Brain microvascular endothelial cell (primary cell): ENCODE data around the gene SLC35B3.
"Not testable (repeated sequence)": the region's sequence is repeated elsewhere in the genome, so short reads cannot be mapped to it uniquely, and the experiment has no call there.

Experiments
- DNase-seq: peaks from one replicate; pipeline ENCODE4 v3.0.0-alpha.2; 2020
- H3K27ac ChIP-seq: fragments of 250-450 bp; sonication (Bioruptor Pico); 2 replicates; pipeline ENCODE4 v1.5.1; 2020; ENCODE audit warnings: mild to moderate bottlenecking, moderate library complexity
- H3K27me3 ChIP-seq: fragments of 250-450 bp; sonication (Bioruptor Pico); replicated peaks from 2 replicates; pipeline ENCODE4 v1.5.1; 2020; ENCODE audit warnings: mild to moderate bottlenecking
- H3K36me3 ChIP-seq: fragments of 250-450 bp; sonication (Bioruptor Pico); replicated peaks from 2 replicates; pipeline ENCODE4 v1.5.1; 2020; ENCODE audit warnings: mild to moderate bottlenecking
- H3K4me3 ChIP-seq: 2 replicates; pipeline ENCODE4 v1.5.1; 2011; ENCODE audit warnings: low read depth, mild to moderate bottlenecking, control low read depth, low read length, moderate library complexity
- CTCF ChIP-seq: IDR thresholded peaks from 2 replicates; pipeline ENCODE4 v1.5.1; 2011; ENCODE audit warnings: low read depth, mild to moderate bottlenecking, moderate library complexity, low read length, control low read depth, inconsistent platforms; ENCODE audit errors: missing control alignments
- in situ Hi-C: cut with HindIII; loops from 2 replicates; pipeline ENCODE4 v1.10.0; 2017; ENCODE audit warnings: low sequenced_read_pairs, low pct_ligation_motif_present

Gene SLC35B3

GRCh38 chr6:8468552-8469356 is 33.4 kb upstream of the SLC35B3 start:
- Histone ChIP-seq H3K36me3 (no peaks in the 10 kb centered on the region), H3K27ac (no peak overlapping the region), H3K4me3 (no peak overlapping the region), H3K27me3 (no peaks in the 10 kb centered on the region)
- no peak for DNase-seq
- no peak for TF ChIP-seq CTCF
- in situ Hi-C loops, result no loop called here

GRCh38 chr6:8462694-8463093 is 27.3 kb upstream of the SLC35B3 start:
- Histone ChIP-seq H3K27me3 (no peaks in the 10 kb centered on the region), H3K27ac (no peak overlapping the region), H3K4me3 (no peak overlapping the region), H3K36me3 (no peaks in the 10 kb centered on the region)
- TF ChIP-seq CTCF, result no peak
- in situ Hi-C loops, result no loop called here
- DNase-seq, result no peak

- TF ChIP-seq CTCF, result no peak
- Histone ChIP-seq H3K36me3 (no peaks in the 10 kb centered on the region), H3K4me3 (no peak overlapping the region), H3K27me3 (no peaks in the 10 kb centered on the region), H3K27ac (no peak overlapping the region)
- in situ Hi-C loops, result no loop called here
- DNase-seq, result no peak
These were observed 26.8 kb upstream of the SLC35B3 start for GRCh38 chr6:8462169-8462568.

GRCh38 chr6:8446391-8446790 is 11.0 kb upstream of the SLC35B3 start:
- H3K27me3 ChIP-seq, result no peaks in the 10 kb centered on the region
- in situ Hi-C loops, result no loop called here
- DNase-seq, result no peak
- TF ChIP-seq CTCF, result no peak
- H3K4me3 ChIP-seq, result no peak overlapping the region
- no peak overlapping the region for H3K27ac ChIP-seq
- no peaks in the 10 kb centered on the region for H3K36me3 ChIP-seq

- in situ Hi-C loops, H3K36me3 ChIP-seq, H3K4me3 ChIP-seq, H3K27ac ChIP-seq, DNase-seq, H3K27me3 ChIP-seq: not testable (repeated sequence)
These were observed 10.6 kb upstream of the SLC35B3 start for GRCh38 chr6:8445930-8446329.

GRCh38 chr6:8442150-8442549 is 6.8 kb upstream of the SLC35B3 start:
- TF ChIP-seq CTCF, result no peak
- H3K27ac ChIP-seq, result no peak overlapping the region
- H3K4me3 ChIP-seq, result no peak overlapping the region
- no peaks in the 10 kb centered on the region for H3K36me3 ChIP-seq
- H3K27me3 ChIP-seq, result no peaks in the 10 kb centered on the region
- no peak for DNase-seq
- in situ Hi-C loops, result no loop called here
